Stimulated activated CD4-positive, alpha-beta T cell treated with anti-CD3 and anti-CD28 coated beads, Interleukin-1b, Interleukin-23, amount 100 ng/mL, for 1 hour (primary cell): ENCODE data around the gene EPS8.

Source experiments
- DNase-seq, 2 donors: peaks; one replicate each; pipeline ENCODE4 v3.0.0-alpha.2; 2020; ENCODE audit warnings: low read depth in 2 of 2

EPS8 gene

GRCh38 chr12:15603474-15604085, 185.6 kb downstream of the EPS8 start:
- no peak for DNase-seq

GRCh38 chr12:15602051-15602672, 187.0 kb downstream of the EPS8 start:
- no peak for DNase-seq

DNA sequence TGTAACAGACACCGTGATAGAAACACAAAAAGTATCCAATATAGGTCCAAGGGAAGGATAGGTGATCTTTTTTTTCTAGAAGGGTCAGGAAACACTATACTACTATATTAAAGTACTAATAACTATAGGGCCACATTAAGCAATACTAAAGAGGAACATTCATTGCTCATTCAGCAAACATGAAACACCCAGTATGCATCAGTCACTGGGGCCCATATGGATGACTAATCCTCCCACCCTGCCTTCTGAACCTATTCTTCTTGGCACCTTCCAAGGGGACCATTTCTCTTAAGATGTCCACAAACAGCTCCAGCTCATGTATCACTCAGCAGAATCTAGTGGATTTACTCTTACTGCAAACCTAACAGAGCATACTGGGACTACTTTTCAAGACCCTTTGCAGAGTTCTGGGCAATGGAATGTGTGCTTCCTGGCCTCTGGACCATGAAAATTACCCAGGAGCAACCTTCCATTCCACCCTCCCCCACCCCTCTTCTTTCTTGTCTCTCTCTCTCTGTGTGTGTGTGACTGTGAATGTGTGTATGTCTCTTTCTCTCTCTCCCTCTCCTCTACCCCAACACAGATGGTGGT, 187.9 kb downstream of the EPS8 start:
- no peak for DNase-seq

- DNase-seq: no peak
These were observed 188.8 kb downstream of the EPS8 start for GRCh38 chr12:15600223-15600935.

- DNase-seq: no peak
These were observed 189.7 kb downstream of the EPS8 start for GRCh38 chr12:15599266-15600037.

- DNase-seq: no peak
These were observed 191.9 kb downstream of the EPS8 start for GRCh38 chr12:15597125-15597830.

- DNase-seq: no peak
These were observed 193.0 kb downstream of the EPS8 start for GRCh38 chr12:15596174-15596573.

DNA sequence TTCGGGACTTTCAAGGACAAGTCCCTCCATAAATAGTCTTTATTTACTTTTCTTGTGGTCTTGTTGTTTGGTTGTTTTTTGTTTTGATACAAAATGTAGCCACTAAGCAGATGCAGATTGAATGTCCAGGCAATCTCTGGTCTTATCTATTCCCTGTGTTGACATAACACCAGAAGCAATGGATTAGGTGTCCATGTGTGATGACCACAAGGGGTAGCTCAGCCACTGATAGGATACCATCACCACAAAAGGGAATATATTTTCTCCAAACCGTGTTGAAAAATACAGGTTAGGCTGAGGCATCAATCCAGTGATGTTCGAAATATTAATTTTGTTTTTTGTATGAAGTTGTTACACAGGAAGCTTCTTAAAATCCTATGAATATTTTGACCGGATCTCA, 196.3 kb downstream of the EPS8 start:
- DNase-seq: no peak

GRCh38 chr12:15591811-15592210, 197.4 kb downstream of the EPS8 start:
- DNase-seq: no peak

- DNase-seq: no peak
These were observed 198.9 kb downstream of the EPS8 start for GRCh38 chr12:15590180-15590826.

DNA sequence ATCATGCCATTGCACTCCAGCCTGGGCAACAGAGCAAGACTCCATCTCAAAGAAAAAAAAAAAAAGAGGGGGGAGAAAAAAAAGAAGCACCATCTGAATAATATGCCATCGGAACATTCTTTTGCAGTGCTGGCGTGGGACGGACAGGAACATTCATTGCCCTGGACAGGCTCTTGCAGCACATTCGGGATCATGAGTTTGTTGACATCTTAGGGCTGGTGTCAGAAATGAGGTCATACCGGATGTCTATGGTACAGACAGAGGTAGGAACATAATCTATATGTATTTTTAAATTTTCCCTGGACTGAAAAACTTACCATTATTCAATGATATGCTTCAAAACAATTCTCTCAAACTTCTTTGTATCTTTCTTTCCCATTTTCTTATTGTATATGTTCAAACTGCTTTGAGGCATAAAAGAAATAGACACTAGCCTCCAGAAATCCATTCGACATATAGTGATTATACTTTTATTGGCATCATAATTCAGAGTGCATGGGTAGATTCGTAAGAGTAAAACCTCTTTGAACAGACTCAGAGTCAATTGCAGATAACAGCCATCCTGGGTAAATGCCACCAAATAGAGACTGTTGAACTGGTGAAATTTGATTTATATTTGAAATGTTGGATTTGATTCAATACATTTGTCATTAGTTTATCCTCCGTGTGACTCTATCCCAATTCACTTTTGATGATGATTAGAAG, 199.7 kb downstream of the EPS8 start:
- DNase-seq: no peak

DNA sequence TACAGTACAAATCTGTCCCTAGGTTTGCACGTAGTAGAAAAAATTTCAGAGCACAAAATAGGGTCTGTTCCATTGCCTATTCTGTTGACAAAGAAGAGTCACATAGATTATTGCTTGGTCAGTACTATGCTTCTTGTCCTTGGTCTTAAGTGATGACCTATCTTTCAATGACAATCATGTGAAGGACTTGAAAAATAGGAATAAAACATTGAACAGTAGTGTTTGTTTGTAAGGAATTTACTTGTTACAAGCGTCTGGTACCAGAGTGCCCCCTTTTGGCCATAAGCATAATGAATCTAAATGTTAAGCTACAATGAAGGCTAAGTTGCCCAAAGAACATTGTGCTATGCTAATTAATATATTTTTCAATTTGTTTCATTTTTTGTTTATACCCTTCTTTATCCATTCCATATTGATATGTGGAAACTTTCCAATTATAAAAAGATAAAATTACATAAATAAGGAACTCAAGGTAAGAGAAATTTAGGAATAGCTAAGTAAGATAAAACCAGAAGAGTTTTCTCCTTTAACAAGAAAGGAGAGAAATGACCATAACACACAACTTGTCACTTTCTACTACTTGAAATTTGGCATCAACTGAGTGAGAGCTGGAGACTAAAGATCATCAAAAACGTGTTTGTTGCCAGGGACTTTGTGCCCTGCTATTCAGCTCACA, 204.7 kb downstream of the EPS8 start:
- DNase-seq: no peak

DNA sequence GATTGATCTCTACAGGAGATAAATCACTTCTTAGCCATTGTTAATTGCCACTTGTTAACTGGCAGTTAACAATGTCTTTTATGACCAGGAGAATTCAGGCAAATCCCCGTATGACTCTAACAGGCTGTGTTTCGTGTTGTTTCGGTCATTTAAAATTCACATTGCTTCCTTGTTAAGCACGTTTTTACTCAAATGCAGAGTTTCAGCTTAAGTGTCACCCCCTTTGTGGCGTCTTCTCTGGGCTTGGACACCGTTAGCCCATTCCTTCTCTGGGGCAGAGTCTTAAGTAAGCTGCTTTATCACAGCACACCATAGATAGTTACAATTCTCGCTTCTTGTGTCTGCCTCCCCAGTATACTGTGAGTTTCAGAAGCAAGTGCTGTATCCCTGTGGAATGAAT, 205.4 kb downstream of the EPS8 start:
- DNase-seq: no peak

GRCh38 chr12:15581006-15581405, 208.2 kb downstream of the EPS8 start:
- DNase-seq: no peak

DNA sequence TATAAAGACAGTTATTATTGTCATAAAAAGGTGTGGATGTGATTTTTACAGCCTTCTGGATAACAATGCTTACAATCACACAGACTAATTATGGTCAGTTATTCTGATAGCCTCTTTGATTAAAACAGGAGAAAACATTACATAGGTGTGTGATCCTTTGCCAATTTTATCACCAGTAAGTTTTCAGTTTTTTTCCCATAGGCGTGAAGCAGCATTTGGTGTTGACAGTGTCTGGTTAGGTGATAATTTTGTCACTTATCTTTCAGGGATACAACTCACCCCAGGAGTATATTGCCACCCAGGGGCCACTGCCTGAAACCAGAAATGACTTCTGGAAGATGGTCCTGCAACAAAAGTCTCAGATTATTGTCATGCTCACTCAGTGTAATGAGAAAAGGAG, 208.8 kb downstream of the EPS8 start:
- no peak for DNase-seq

- no peak for DNase-seq
These were observed 213.3 kb downstream of the EPS8 start for GRCh38 chr12:15575671-15576541.

GRCh38 chr12:15574353-15574752, 214.8 kb downstream of the EPS8 start:
- no peak for DNase-seq
